Measurements from ENCODE around the gene TEP1. TPM values are rescaled to one million over a fixed set of nuclear protein-coding genes. Genes with fewer than 3 reads are reported as not detected.
A peak's percentile ranks its signal among the peaks of the same experiment; 100 is the strongest.
"Not testable (repeated sequence)": the region's sequence is repeated elsewhere in the genome, so short reads cannot be mapped to it uniquely, and the experiment has no call there.

The TEP1 gene
- total RNA-seq, 1 donor from 2014 or later: 9.7 TPM

- H3K27me3 ChIP-seq (ENCODE audit: low read depth): no peaks in the 10 kb centered on the region
- H3K27ac ChIP-seq (replicated peaks): peak overlapping the region; percentile 93
- peak overlapping the region; percentile 77 for H3K4me3 ChIP-seq
- peaks cover 12% of the 10 kb centered on the region for H3K4me1 ChIP-seq
- intact Hi-C loops (cut with micrococcal nuclease): no loop called here
- peaks cover 17% of the 10 kb centered on the region for H3K36me3 ChIP-seq
- no peak for DNase-seq
- TF ChIP-seq CTCF (IDR thresholded peaks at IDR 0.05; ENCODE audit: borderline replicate concordance): no peak
- no peaks in the 10 kb centered on the region for H3K9me3 ChIP-seq (replicated peaks)
Observed at GRCh38 chr14:20341646-20342045, 71.7 kb downstream of the TEP1 start.

- H3K9me3 ChIP-seq (replicated peaks); H3K27me3 ChIP-seq (ENCODE audit: low read depth); intact Hi-C loops (cut with micrococcal nuclease); DNase-seq; H3K4me3 ChIP-seq; H3K27ac ChIP-seq (replicated peaks): not testable (repeated sequence)
- Histone ChIP-seq H3K36me3 (peaks cover 11% of the 10 kb centered on the region), H3K4me1 (peaks cover 12% of the 10 kb centered on the region)
Observed at GRCh38 chr14:20341032-20341431, 72.3 kb downstream of the TEP1 start.

GRCh38 chr14:20334017-20334416 lies 79.3 kb downstream of the TEP1 start:
- intact Hi-C loops (cut with micrococcal nuclease): loop anchor here (5.0 kb wide), 1 partner anchor 348 kb away; the partner anchor contains the start of gene RNASE4
- Histone ChIP-seq H3K9me3 (replicated peaks) (no peaks in the 10 kb centered on the region), H3K27ac (replicated peaks) (peak overlapping the region; percentile 91), H3K27me3 (ENCODE audit: low read depth) (no peaks in the 10 kb centered on the region), H3K36me3 (peaks cover under 1% of the 10 kb centered on the region), H3K4me3 (no peak overlapping the region), H3K4me1 (peaks cover 44% of the 10 kb centered on the region)
- no peak for TF ChIP-seq CTCF (IDR thresholded peaks at IDR 0.05; ENCODE audit: borderline replicate concordance)
- DNase-seq: no peak

GRCh38 chr14:20333494-20333841 lies 79.8 kb downstream of the TEP1 start:
- no peaks in the 10 kb centered on the region for H3K27me3 ChIP-seq (ENCODE audit: low read depth)
- H3K36me3 ChIP-seq: peaks cover 6% of the 10 kb centered on the region
- H3K27ac ChIP-seq (replicated peaks): peak overlapping the region; percentile 91
- peaks cover 45% of the 10 kb centered on the region for H3K4me1 ChIP-seq
- no peaks in the 10 kb centered on the region for H3K9me3 ChIP-seq (replicated peaks)
- H3K4me3 ChIP-seq: peak overlapping the region; percentile 75
- no peak for TF ChIP-seq CTCF (IDR thresholded peaks at IDR 0.05; ENCODE audit: borderline replicate concordance)
- no peak for DNase-seq
- intact Hi-C loops (cut with micrococcal nuclease): loop anchor here (5.0 kb wide), 1 partner anchor 349 kb away; the partner anchor contains the start of gene RNASE4

GRCh38 chr14:20332788-20333493 lies 80.4 kb downstream of the TEP1 start, which contains the start of gene CCNB1IP1:
TSS of gene CCNB1IP1 (minus strand) at chr14:20333279. CDS start at chr14:20316523, 16,756 bp downstream.
- Histone ChIP-seq H3K4me3 (peak within 1 kb of the TSS; percentile 75), H3K27me3 (ENCODE audit: low read depth) (no peaks in the 10 kb centered on the region), H3K36me3 (peaks cover 11% of the 10 kb centered on the region), H3K9me3 (replicated peaks) (no peaks in the 10 kb centered on the region), H3K4me1 (peaks cover 45% of the 10 kb centered on the region), H3K27ac (replicated peaks) (peak within 1 kb of the TSS; percentile 91)
- intact Hi-C loops (cut with micrococcal nuclease): loop anchor here (5.0 kb wide), 1 partner anchor 349 kb away; the partner anchor contains the start of gene RNASE4
- DNase-seq: peak; percentile 28
- no peak for TF ChIP-seq CTCF (IDR thresholded peaks at IDR 0.05; ENCODE audit: borderline replicate concordance)

- H3K4me1 ChIP-seq: peaks cover 50% of the 10 kb centered on the region
- no peak for TF ChIP-seq CTCF (IDR thresholded peaks at IDR 0.05; ENCODE audit: borderline replicate concordance)
- H3K27ac ChIP-seq (replicated peaks): peak overlapping the region; percentile 91
- H3K4me3 ChIP-seq: peak overlapping the region; percentile 75
- no peak for DNase-seq
- H3K27me3 ChIP-seq (ENCODE audit: low read depth): no peaks in the 10 kb centered on the region
- peaks cover 11% of the 10 kb centered on the region for H3K36me3 ChIP-seq
- intact Hi-C loops (cut with micrococcal nuclease): loop anchor here (5.0 kb wide), 1 partner anchor 350 kb away; the partner anchor contains the start of gene RNASE4
- H3K9me3 ChIP-seq (replicated peaks): no peaks in the 10 kb centered on the region
Observed at GRCh38 chr14:20332431-20332787, 80.9 kb downstream of the TEP1 start.
